C4-2B (cell line): Measurements from ENCODE around the gene MPP3.

Experiments
- H3K27ac ChIP-seq: fragments of 450-650 bp; 2 replicates; pipeline ENCODE4 v1.5.1; 2017
- ZFX ChIP-seq: fragments of 450-650 bp; IDR thresholded peaks from 2 replicates; pipeline ENCODE4 v1.6.1; 2017
- TF ChIP-seq, protein P1 (sequence below): fragments of 450-650 bp; conservative IDR thresholded peaks from 2 replicates; pipeline ENCODE4 v1.5.1; 2017; ENCODE audit warnings: mild to moderate bottlenecking

MPP3 gene

DNA sequence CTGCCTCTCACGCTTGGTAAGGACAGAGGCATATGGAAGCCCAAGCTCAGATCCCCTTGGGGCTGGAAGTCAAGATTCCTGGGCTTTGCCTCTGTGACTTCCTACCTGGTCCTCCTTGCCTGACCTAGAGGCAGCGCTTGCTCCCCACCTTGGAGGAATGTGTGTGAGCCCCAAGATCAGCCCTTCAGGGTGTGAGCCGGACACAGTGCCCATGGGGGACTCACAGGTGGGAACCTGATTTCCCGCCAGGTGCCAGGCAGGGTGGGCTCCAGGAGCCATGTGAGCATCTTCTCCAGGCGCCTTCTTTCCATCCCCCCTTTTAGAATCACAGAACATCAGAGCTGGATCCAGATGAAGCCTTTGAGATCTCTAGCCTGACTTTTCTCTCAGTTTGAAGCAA, 24.2 kb upstream of the MPP3 start:
- H3K27ac ChIP-seq = no peak overlapping the region
- no peak for TF ChIP-seq ZFX
- TF ChIP-seq, protein P1, sequence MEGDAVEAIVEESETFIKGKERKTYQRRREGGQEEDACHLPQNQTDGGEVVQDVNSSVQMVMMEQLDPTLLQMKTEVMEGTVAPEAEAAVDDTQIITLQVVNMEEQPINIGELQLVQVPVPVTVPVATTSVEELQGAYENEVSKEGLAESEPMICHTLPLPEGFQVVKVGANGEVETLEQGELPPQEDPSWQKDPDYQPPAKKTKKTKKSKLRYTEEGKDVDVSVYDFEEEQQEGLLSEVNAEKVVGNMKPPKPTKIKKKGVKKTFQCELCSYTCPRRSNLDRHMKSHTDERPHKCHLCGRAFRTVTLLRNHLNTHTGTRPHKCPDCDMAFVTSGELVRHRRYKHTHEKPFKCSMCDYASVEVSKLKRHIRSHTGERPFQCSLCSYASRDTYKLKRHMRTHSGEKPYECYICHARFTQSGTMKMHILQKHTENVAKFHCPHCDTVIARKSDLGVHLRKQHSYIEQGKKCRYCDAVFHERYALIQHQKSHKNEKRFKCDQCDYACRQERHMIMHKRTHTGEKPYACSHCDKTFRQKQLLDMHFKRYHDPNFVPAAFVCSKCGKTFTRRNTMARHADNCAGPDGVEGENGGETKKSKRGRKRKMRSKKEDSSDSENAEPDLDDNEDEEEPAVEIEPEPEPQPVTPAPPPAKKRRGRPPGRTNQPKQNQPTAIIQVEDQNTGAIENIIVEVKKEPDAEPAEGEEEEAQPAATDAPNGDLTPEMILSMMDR = no peak

- TF ChIP-seq ZFX = no peak
- TF ChIP-seq, protein P1 = no peak
- H3K27ac ChIP-seq = no peak overlapping the region
Measured at GRCh38 chr17:43856141-43856540, 23.2 kb upstream of the MPP3 start.

GRCh38 chr17:43855061-43855460, 22.1 kb upstream of the MPP3 start:
- H3K27ac ChIP-seq = no peak overlapping the region
- TF ChIP-seq ZFX = no peak
- TF ChIP-seq, protein P1 = no peak

DNA sequence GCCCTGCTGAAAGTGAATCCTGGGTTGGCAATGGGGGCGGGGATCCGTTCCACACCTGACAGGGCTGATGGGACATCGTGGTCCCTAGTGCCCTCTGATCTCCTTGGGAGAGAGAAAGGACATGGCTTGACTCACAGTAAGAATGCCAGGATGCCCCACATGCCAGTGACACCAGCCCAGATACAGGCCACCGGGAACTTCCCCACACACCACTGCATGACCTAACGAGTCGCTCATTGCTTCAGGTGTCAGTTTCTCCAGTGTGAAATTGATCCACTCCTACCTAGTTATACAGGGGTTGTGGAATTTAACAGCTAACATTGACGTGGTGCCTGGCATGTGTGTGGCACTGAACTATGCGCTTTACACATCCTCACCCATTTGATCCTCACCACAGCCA, 21.6 kb upstream of the MPP3 start:
- TF ChIP-seq, protein P1 = no peak
- no peak overlapping the region for H3K27ac ChIP-seq

GRCh38 chr17:43853546-43853945, 20.6 kb upstream of the MPP3 start:
- TF ChIP-seq, protein P1 = no peak
- no peak for TF ChIP-seq ZFX

GRCh38 chr17:43852571-43852970, 19.6 kb upstream of the MPP3 start:
- no peak for TF ChIP-seq ZFX
- TF ChIP-seq, protein P1 = no peak

More at GRCh38 chr17:43853546-43853945, 20.6 kb upstream of the MPP3 start:
- no peak overlapping the region for H3K27ac ChIP-seq

GRCh38 chr17:43849116-43849515, 16.2 kb upstream of the MPP3 start:
- TF ChIP-seq ZFX = no peak
- TF ChIP-seq, protein P1 = no peak
- no peak overlapping the region for H3K27ac ChIP-seq

More at GRCh38 chr17:43852571-43852970, 19.6 kb upstream of the MPP3 start:
- no peak overlapping the region for H3K27ac ChIP-seq
